ENCODE data around the gene COL4A6.

COL4A6 gene

DNA sequence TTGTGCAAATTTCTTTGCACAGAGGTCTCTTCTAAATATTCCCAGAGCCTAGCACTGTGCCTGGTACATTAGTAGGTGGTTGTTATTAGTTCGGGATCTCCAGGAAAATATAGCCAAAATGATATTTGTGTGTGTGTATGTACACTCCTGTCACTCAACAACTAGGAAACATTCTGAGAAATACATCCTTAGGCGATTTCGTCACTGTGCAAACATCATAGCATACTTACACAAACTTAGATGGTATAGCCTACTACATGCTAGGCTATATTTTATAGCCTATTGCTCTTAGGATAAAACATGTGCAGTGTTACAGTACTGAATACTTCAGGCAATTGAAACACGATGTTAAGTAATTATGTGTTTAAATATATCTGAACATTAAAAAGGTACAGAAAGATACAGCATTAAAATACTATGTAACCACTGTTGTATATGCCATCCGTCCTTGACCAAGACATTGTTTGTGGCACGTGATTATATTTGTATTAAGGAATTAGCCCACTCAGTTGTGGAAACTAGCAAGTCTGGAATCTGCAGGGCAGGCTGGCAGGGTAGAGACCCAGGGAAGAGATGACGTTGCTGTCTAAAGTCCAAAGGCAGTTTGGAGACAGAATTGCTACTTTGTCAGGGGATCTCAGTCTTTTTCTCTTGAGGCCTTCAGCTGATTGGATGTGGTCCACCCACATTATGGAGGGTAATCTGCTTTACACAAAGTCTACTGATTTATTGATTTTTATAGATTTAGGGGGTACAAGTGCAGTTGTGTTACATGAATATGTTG, 106.9 kb downstream of the COL4A6 start:
- H3K27me3 Mint-ChIP-seq, result no peaks in the 10 kb centered on the region
- no peaks in the 10 kb centered on the region for H3K36me3 Mint-ChIP-seq
- H3K4me3 Mint-ChIP-seq, result no peak overlapping the region
- no peak overlapping the region for H3K27ac Mint-ChIP-seq
- H3K4me1 Mint-ChIP-seq, result no peaks in the 10 kb centered on the region
- ATAC-seq (replicated peaks) (no peak), DNase-seq (no peak)
- H3K9me3 Mint-ChIP-seq, result peaks cover 0 to 4% of the 10 kb centered on the region in 2 donors

DNA sequence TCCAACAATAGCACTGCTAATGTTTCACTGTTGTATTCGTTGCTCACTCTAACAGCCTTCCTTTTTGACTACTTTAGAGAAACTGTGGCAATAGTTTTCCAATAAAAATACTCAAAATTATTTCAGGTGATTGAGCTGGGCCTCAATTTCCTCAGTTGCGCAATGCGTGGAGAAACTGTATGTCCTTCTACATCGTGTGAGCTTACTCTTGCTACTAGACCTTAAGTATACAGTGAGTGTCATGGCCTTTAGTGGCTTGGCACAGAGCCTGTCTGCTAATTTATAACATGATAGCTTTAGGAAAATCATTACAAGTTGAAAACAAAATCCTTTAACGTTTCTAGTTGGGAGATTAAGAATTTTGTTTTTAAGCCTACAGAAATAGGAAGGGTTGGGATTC, 114.5 kb downstream of the COL4A6 start:
- Mint-ChIP-seq H3K9me3 (peaks cover 0 to 4% of the 10 kb centered on the region in 2 donors), H3K27me3 (peaks cover 0 to 10% of the 10 kb centered on the region in 2 donors)

DNA sequence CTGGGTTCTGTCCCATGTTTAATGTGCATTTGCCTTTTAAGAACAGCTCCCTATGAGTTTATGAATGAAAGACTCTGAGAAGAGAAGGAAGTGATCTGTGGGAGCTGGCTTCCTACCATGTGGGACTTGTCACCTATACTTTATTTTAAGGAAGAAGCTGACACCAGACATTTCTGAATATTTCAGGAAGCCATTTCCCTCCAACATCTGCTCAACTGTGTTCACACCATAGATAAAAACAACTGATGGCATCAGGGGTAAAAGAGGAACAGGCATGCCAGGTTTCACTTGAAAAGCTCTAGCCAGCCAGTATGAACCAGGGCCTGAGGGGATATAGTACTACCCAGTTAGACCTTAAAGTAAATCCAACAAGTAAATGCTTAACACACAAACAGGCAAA, 116.0 kb downstream of the COL4A6 start:
- no peak for DNase-seq
- Mint-ChIP-seq H3K9me3 (no peaks in the 10 kb centered on the region), H3K4me3 (no peak overlapping the region), H3K4me1 (no peaks in the 10 kb centered on the region), H3K27ac (no peak overlapping the region), H3K36me3 (peaks cover 0 to 1% of the 10 kb centered on the region in 2 donors), H3K27me3 (peaks cover 0 to 10% of the 10 kb centered on the region in 2 donors)
- no peak for ATAC-seq (replicated peaks)

More for the DNA sequence above, 114.5 kb downstream of the COL4A6 start:
- ATAC-seq (replicated peaks) (no peak), DNase-seq (no peak)
- peaks cover 0 to 1% of the 10 kb centered on the region in 2 donors for H3K36me3 Mint-ChIP-seq
- no peaks in the 10 kb centered on the region for H3K4me1 Mint-ChIP-seq
- no peak overlapping the region for H3K27ac Mint-ChIP-seq
- H3K4me3 Mint-ChIP-seq, result no peak overlapping the region

DNA sequence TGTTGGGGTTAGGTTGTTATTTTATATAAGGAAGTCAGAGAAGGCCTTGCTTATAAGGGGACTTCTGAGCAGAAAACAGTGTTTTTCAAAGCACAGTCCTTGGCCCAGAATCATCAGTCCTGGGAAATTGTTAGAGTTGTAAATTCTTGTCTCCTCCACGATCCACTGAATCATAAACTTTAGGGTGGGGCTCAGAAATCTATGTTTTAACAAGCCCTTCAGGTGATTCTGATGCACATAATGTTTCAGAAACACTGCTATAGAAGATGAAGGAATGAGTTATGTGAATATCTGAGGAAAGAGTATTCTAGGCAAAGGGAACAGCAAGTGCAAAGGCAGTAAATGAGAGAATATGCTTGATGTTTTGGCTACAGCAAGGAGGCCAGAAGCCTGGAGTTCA, 121.8 kb downstream of the COL4A6 start:
- no peak overlapping the region for H3K27ac Mint-ChIP-seq
- ATAC-seq (replicated peaks), result no peak
- no peak overlapping the region for H3K4me3 Mint-ChIP-seq
- peaks cover 0 to 1% of the 10 kb centered on the region in 2 donors for H3K36me3 Mint-ChIP-seq
- H3K9me3 Mint-ChIP-seq, result no peaks in the 10 kb centered on the region
- peaks cover 0 to 19% of the 10 kb centered on the region in 2 donors for H3K27me3 Mint-ChIP-seq
- H3K4me1 Mint-ChIP-seq, result no peaks in the 10 kb centered on the region
- DNase-seq, result no peak

DNA sequence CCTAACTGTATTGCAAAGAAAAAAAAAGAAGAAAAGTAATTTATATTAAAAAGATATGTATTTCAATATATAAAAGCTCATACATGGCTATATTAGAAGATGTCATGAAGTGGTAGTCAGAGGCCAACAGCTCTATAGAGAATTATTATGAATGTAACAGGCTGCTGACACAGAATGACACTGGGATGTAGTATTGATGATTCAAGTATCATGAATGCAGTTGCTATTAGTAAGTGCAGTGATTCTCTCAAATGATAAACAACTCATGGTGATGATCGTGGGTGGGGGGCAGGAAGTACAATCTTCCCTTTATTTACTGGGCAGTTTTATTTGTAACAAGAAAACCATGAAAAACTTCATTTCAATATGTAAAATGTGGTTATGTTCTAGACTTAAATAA, 124.6 kb downstream of the COL4A6 start:
- H3K9me3 Mint-ChIP-seq, result no peaks in the 10 kb centered on the region
- H3K27ac Mint-ChIP-seq, result no peak overlapping the region
- H3K4me1 Mint-ChIP-seq, result no peaks in the 10 kb centered on the region
- ATAC-seq (replicated peaks) (no peak), DNase-seq (no peak)
- peaks cover 0 to 13% of the 10 kb centered on the region in 2 donors for H3K27me3 Mint-ChIP-seq
- no peak overlapping the region for H3K4me3 Mint-ChIP-seq
- H3K36me3 Mint-ChIP-seq, result no peaks in the 10 kb centered on the region

DNA sequence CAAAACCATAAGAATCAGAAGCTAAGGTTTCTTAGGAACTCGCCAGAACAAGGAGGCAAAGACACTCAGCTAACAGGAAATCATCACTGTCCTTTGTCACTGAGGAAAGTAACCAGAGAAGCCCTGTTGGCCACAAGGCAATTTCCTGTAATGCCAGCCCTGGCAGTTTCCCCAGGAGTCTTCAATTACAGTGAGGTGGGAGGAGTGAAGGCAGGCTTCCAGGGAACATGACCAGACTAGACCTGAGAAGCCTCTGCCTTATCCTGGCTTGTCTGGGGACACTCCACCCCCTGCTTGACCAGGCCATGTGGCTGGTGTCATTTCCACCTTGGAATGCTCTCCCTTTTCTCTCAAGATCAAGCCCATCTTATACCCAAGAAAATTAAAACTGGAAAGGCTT, 125.3 kb downstream of the COL4A6 start:
- H3K27ac Mint-ChIP-seq, result no peak overlapping the region
- H3K36me3 Mint-ChIP-seq, result no peaks in the 10 kb centered on the region
- H3K9me3 Mint-ChIP-seq, result no peaks in the 10 kb centered on the region

DNA sequence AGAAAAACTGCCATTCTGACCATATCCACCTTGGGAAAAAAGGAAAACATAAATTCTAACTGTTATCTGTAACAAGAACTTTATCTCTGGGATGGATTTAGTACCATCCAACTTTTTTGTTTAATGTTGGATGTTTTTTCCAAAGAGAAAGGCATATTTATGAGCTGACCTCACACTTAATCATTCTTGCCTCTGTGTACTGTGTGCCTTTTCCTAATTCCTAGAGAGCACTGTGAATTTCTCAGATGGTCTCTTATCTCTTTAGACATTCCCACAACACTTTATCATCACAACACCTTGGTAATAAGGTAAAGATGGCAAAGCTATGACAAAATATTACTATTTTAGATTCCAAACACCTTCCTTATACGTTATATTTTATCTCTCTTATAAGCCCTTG, 126.2 kb downstream of the COL4A6 start:
- no peak for ATAC-seq (replicated peaks)
- no peaks in the 10 kb centered on the region for H3K9me3 Mint-ChIP-seq
- no peak overlapping the region for H3K27ac Mint-ChIP-seq
- H3K4me1 Mint-ChIP-seq, result no peaks in the 10 kb centered on the region
- no peak for DNase-seq
- no peaks in the 10 kb centered on the region for H3K36me3 Mint-ChIP-seq
- no peak overlapping the region for H3K4me3 Mint-ChIP-seq
- peaks cover 0 to 13% of the 10 kb centered on the region in 2 donors for H3K27me3 Mint-ChIP-seq

More for the DNA sequence above, 125.3 kb downstream of the COL4A6 start:
- no peak for ATAC-seq (replicated peaks)
- DNase-seq, result no peak
- no peak overlapping the region for H3K4me3 Mint-ChIP-seq
- peaks cover 0 to 13% of the 10 kb centered on the region in 2 donors for H3K27me3 Mint-ChIP-seq
- no peaks in the 10 kb centered on the region for H3K4me1 Mint-ChIP-seq

DNA sequence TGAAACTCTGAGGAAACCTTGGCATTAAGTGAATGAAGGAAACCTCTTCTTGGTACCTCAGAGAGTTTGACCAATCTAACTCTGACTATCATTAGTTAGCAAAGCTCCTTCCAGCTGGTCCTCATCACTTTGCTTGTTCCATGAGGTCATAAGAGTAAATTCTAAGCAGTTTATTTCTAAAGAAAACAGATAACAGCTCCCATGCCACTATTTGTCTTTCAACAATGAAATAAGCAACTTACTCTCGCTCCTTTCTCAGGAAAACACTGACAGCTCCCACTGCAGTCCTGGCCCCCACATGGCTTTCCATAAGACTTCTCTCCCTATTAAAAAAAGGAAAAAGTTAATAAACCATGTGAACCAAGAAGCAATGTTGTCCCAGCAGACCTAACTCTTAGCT, 127.7 kb downstream of the COL4A6 start:
- Mint-ChIP-seq H3K4me1 (no peaks in the 10 kb centered on the region), H3K36me3 (no peaks in the 10 kb centered on the region)
- ATAC-seq (replicated peaks), result no peak

DNA sequence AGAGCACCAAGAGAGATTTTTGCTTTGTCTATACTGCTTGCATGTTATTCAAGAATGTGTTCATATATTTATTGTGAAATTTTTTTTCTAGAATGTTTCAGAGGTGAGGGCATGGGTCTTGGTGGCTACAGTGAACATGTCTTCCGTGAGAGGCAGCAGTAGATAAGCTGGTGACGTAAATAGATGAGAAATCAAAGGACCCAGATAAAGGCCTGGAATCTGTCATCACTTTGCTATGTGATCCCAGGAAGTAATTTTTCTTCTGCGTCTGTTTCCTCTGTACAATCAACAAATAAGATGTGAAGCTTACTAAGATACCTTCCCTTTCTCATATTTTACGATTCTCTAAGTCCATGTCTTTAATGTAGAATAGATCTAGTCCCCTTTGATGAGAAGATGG, 129.1 kb downstream of the COL4A6 start:
- no peak for DNase-seq
- no peak overlapping the region for H3K4me3 Mint-ChIP-seq

More for the DNA sequence above, 127.7 kb downstream of the COL4A6 start:
- no peak overlapping the region for H3K4me3 Mint-ChIP-seq
- H3K27me3 Mint-ChIP-seq, result peaks cover 0 to 5% of the 10 kb centered on the region in 2 donors
- no peaks in the 10 kb centered on the region for H3K9me3 Mint-ChIP-seq
- H3K27ac Mint-ChIP-seq, result no peak overlapping the region
- DNase-seq, result no peak

DNA sequence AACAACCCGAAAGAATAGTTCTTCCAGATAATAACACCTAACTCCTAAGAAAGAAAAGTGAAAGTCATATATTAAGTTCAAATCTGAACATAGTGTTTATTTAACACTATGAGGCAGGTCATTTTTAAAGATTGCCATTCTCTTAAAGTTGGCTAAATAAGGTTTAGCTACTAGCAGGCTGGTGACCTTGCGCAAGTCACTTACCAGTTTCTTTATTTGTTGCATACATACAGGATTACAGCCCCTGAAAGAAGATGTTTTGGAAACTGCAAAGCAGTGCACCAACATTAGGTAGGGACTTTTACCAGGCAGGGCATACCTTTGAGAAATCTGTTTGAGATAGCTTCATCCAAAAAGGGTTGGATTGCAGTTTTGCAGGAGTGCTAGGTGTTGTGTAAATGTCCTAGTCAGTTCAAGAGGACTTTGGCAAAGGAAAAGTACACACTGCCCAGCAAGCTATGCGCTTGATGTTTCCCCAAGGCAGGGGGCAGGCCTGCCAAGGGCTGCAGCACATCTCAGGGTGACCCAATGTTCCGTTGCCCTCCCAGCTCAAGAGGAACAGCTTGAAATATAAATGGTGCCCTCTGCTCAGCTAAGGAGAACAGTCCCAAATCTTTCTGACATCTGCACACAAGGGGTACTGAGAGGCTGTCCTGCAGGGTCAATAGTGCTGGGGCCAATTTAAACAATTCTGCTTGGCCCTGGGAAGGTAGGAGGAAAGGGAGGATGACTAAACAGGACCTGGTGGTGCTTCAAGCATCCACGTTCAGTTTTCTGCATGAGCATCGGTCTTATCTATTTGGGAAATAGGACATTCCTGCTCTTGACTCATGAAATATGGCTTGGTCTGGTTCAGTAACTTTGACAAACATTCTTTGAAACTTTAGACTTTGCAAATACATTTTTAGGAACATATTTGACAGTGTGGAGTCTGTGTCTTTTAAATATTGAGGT, 130.8 kb downstream of the COL4A6 start:
- H3K36me3 Mint-ChIP-seq, result no peaks in the 10 kb centered on the region
- peaks cover 0 to 5% of the 10 kb centered on the region in 2 donors for H3K27me3 Mint-ChIP-seq
- no peak overlapping the region for H3K4me3 Mint-ChIP-seq
- H3K9me3 Mint-ChIP-seq, result no peaks in the 10 kb centered on the region
- no peak overlapping the region for H3K27ac Mint-ChIP-seq
- no peaks in the 10 kb centered on the region for H3K4me1 Mint-ChIP-seq
- no peak for DNase-seq
- ATAC-seq (replicated peaks), result no peak

More for the DNA sequence above, 129.1 kb downstream of the COL4A6 start:
- Mint-ChIP-seq H3K4me1 (no peaks in the 10 kb centered on the region), H3K36me3 (no peaks in the 10 kb centered on the region), H3K27ac (no peak overlapping the region), H3K9me3 (no peaks in the 10 kb centered on the region), H3K27me3 (peaks cover 0 to 5% of the 10 kb centered on the region in 2 donors)
- ATAC-seq (replicated peaks), result no peak

DNA sequence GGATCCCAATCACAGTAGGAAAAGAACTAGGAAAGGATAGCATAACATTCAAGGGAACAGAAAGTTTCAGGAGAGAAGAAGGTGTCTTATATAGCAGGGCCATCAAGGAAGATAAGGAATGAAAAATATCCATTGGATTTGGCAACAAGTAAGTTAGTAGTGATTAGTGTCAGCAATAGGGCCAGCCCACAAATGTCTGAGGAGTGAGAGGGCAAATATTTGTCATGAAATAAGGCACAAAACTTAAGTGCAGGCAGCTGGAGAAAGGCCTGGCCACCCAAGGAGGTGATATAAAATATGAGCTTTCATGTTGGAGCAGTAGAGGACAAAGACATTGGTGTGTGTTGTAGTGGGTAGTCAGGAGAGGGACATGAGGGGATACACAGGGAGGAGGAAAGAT, 132.1 kb downstream of the COL4A6 start:
- Mint-ChIP-seq H3K27me3 (no peaks in the 10 kb centered on the region), H3K9me3 (no peaks in the 10 kb centered on the region), H3K36me3 (no peaks in the 10 kb centered on the region), H3K4me1 (no peaks in the 10 kb centered on the region), H3K4me3 (no peak overlapping the region), H3K27ac (no peak overlapping the region)
- DNase-seq, result no peak
- ATAC-seq (replicated peaks), result no peak

DNA sequence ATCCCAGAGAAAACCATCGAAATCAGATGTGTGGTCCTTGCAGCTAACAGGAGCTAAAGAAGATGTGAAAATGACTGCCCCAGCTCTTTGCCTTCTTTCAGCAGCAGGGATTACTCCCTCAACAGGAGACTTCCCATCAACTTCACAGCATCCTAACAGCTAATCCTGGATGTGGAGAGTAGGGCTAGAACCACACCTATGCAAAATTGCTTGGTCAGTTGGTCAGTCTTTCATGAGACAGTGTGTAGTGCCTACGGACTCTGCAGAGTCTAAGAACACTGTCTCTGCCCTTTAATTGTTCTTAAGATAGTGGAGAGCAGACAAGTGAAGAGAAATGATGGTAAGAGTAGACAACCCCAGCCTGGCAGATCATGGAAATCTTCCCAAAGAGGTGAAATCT, 133.5 kb downstream of the COL4A6 start:
- DNase-seq (no peak), ATAC-seq (replicated peaks) (no peak)
- Mint-ChIP-seq H3K4me1 (no peaks in the 10 kb centered on the region), H3K27ac (no peak overlapping the region), H3K9me3 (no peaks in the 10 kb centered on the region), H3K36me3 (no peaks in the 10 kb centered on the region), H3K27me3 (no peaks in the 10 kb centered on the region), H3K4me3 (no peak overlapping the region)

DNA sequence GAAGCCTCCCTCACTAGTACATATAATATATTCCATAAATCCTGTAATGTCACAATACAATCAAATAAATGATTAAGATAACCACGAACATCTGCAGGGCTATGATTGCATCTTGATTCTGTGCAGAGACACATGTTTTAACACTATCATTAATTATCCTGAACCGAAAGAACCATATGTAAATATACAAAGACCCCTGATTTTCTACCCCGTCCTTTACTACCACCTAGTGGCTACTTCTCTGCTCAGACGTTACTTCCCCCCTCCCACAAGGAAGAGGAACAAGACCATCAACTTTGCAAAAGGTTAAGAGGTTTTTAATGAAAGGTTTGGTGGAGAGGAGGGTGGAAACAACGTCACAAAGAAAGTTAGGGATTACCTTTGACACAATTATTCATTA, 134.0 kb downstream of the COL4A6 start:
- ATAC-seq (replicated peaks), result no peak
- H3K4me3 Mint-ChIP-seq, result no peak overlapping the region
- H3K4me1 Mint-ChIP-seq, result peaks cover 0 to 2% of the 10 kb centered on the region in 2 donors
- no peaks in the 10 kb centered on the region for H3K36me3 Mint-ChIP-seq
- H3K9me3 Mint-ChIP-seq, result no peaks in the 10 kb centered on the region
- DNase-seq, result no peak
- no peaks in the 10 kb centered on the region for H3K27me3 Mint-ChIP-seq
- no peak overlapping the region for H3K27ac Mint-ChIP-seq

DNA sequence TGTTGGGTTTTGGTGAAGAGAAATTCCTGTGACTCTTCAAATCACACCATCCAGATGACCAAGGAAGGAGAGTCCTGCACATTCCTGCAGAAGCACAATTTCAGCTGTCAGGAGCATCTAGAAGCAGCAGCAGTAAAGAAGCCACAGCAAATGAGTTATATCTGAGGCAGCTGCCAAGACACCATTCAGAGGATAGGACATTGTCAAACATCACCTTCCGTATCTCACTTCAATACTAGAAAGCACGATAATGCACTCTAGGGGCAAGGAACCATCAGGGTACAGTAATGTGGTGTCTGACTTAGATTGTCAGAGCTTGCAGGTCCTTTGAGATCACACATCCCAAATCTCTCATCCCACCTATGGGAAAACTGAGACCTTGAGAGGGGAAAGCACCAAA, 134.5 kb downstream of the COL4A6 start:
- ATAC-seq (replicated peaks) (no peak), DNase-seq (no peak)
- no peak overlapping the region for H3K4me3 Mint-ChIP-seq
- H3K27me3 Mint-ChIP-seq, result no peaks in the 10 kb centered on the region
- no peak overlapping the region for H3K27ac Mint-ChIP-seq
- no peaks in the 10 kb centered on the region for H3K9me3 Mint-ChIP-seq
- no peaks in the 10 kb centered on the region for H3K36me3 Mint-ChIP-seq
- H3K4me1 Mint-ChIP-seq, result peaks cover 0 to 2% of the 10 kb centered on the region in 2 donors

All from stimulated activated naive B cell treated with anti-CD40 and anti-IgM and Interleukin-4, amounts not matched to agents 10 μg/mL and 1 μg/mL and 100 μg/mL, for 72 hours (primary cell).